Tracheal epithelial cell (primary cell): ENCODE results near the gene GATAD1. TPM values are rescaled to one million over a fixed set of nuclear protein-coding genes. Genes with fewer than 3 reads are reported as not detected.

Experiments used
- total RNA-seq: library from RNA; depleted of rRNA; stranded (reverse); fragments of >200 nt; gene quantifications from 2 replicates; pipeline ENCODE4 v1.2.1, GENCODE V29; 2014

GATAD1 gene
- total RNA-seq, result 15.9 and 21.1 TPM in 2 replicates

DNA sequence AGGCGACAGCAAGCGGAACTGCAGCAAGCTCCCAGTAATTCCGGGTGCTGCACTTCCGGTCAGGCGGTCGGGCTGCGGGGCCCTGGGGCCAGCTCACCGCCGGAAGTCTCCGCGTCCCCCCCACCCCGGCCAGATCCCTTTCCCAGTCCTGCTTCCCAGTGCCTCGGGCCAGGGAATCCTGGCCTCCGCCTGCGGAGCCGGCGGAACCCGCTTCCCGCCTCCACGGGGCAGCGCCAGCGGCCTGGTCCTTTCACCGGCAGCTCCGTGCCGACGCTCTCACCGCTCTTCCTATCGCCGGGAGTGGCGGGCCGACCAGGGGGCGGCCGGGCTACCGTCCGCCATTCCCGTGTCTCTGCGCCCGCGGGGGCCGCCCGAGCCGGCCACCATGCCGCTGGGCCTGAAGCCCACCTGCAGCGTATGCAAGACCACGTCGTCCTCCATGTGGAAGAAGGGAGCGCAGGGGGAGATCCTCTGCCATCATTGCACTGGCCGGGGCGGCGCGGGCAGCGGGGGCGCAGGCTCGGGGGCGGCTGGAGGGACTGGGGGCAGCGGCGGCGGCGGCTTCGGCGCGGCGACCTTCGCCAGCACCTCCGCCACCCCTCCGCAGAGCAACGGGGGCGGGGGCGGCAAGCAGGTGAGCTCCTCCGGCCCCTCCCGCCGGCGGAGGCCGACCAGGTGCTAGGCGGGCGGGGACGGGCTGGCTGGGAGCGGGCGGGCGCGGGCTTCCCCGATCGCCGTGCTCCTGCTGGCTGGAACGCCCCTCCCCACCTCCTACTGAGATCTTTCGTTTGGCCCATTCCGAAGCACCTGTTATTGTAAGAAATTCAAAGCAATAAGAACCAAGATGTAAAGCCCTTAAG, at the start of gene GATAD1:
Gene GATAD1, plus strand, starts transcription at position 138 of the 860 bp plus-strand sequence. Its CDS starts 248 bp downstream, at position 386.

GRCh38 chr7:92477681-92478080, 30.4 kb downstream of the GATAD1 start, which contains the start of gene ERVW-1:
Gene ERVW-1 (minus strand): TSS chr7:92477946. CDS start chr7:92470381, 7,565 bp downstream.

Other genes starting within 250 kb of the GATAD1 start
- gene KRIT1, start 201.6 kb upstream of the GATAD1 start, total RNA-seq, result 21.7 and 36.2 TPM in 2 replicates
- gene ANKIB1, start 201.5 kb upstream of the GATAD1 start, total RNA-seq, result 37.7 and 53.7 TPM in 2 replicates
- not detected in 2 replicates for gene ERVW-1, start 30.5 kb downstream of the GATAD1 start, total RNA-seq
- 17.6 and 23.2 TPM in 2 replicates for gene PEX1, start 81.0 kb downstream of the GATAD1 start, total RNA-seq
- 5.1 and 5.3 TPM in 2 replicates for gene RBM48, start 81.3 kb downstream of the GATAD1 start, total RNA-seq
- gene FAM133B, start 142.9 kb downstream of the GATAD1 start, total RNA-seq, result 10.1 and 12.6 TPM in 2 replicates